Measurements from ENCODE around the gene ACLY. TPM values are rescaled to one million over a fixed set of nuclear protein-coding genes. Genes with fewer than 3 reads are reported as not detected.

ACLY gene
- total and polyA plus RNA-seq, 2 donors (not counting 1 experiment from before 2014, with no cell fraction given): 40.2 to 91.5 TPM

GRCh38 chr17:41962768-41963434 is 44.1 kb upstream of the ACLY start:
- Histone ChIP-seq H3K9me3 (ENCODE audit: control extremely low read depth in 1 of 3, control insufficient read depth in 2 of 3, insufficient read depth in 1 of 3, low read length in 2 of 3) (no peaks in the 10 kb centered on the region), H3K27ac (ENCODE audit: low read length in 2 of 2) (no peak overlapping the region), H3K27me3 (replicated peaks in 1 of 4; ENCODE audit: control extremely low read depth in 1 of 4, control insufficient read depth in 3 of 4, insufficient read depth in 4 of 4, low read length in 3 of 4) (no peaks in the 10 kb centered on the region), H2AFZ (ENCODE audit: insufficient read depth, low read depth, low read length, poor library complexity, severe bottlenecking) (no peak overlapping the region), H3K79me2 (ENCODE audit: control insufficient read depth, insufficient read depth, low read length) (peaks cover 17% of the 10 kb centered on the region), H3K4me1 (ENCODE audit: control insufficient read depth in 2 of 2, insufficient read depth in 2 of 2, low read length in 2 of 2) (peaks cover 13 to 24% of the 10 kb centered on the region in 2 donors), H3K36me3 (replicated peaks in 1 of 2; ENCODE audit: control extremely low read depth in 1 of 2, control insufficient read depth in 1 of 2, extremely low read depth in 1 of 2, insufficient read depth in 2 of 2, low read length in 1 of 2) (no peaks in the 10 kb centered on the region), H4K20me1 (ENCODE audit: control insufficient read depth, insufficient read depth, low read length, poor library complexity, severe bottlenecking) (peaks cover 10% of the 10 kb centered on the region), H3K4me3 (ENCODE audit: control extremely low read depth in 1 of 5, extremely low read depth in 1 of 5, insufficient read depth in 1 of 5, low read depth in 2 of 5, low read length in 4 of 5) (no peak overlapping the region), H3K9ac (ENCODE audit: low read length) (no peak overlapping the region), H3K4me2 (replicated peaks; ENCODE audit: low read depth, low read length, poor library complexity, severe bottlenecking) (no peak overlapping the region)
- Mint-ChIP-seq H3K27ac (no peak overlapping the region), H3K4me3 (no peak overlapping the region), H3K4me1 (peaks cover 20% of the 10 kb centered on the region), H3K9me3 (ENCODE audit: insufficient read depth) (no peaks in the 10 kb centered on the region), H3K27me3 (no peaks in the 10 kb centered on the region)
- DNase-seq: peak; percentile 82
- peak; percentile 26 for ATAC-seq (ENCODE audit: low read depth)
- ChIA-PET CTCF (interaction anchor here (0.7 to 11.6 kb wide), 34 partner anchors 9 to 444 kb away, joined by 3 to 115 read pairs (median 5); partner anchors contain the start of genes DHX58, DNAJC7, GHDC and HSPB9), POLR2A (interaction anchor here (0.6 to 1.1 kb wide), 3 partner anchors 57 to 567 kb away, joined by 3 to 7 read pairs (median 6); partner anchors contain the start of gene NKIRAS2)
- TF ChIP-seq CTCF (IDR thresholded peaks at IDR 0.05) (peak; percentile 87), EZH2 (IDR thresholded peaks at IDR 0.05; ENCODE audit: borderline replicate concordance, insufficient read depth, low read depth, low read length, poor library complexity, severe bottlenecking) (no peak)
- intact Hi-C loops (cut with micrococcal nuclease): loop anchor here (1.0 to 10.0 kb wide), 7 partner anchors 32 to 228 kb away; partner anchors contain the start of genes HAP1 and ODAD4
- 15% methylated on average over 7 of the region's 9 CpGs for WGBS (ENCODE audit: insufficient coverage)

- H3K4me3 Mint-ChIP-seq: no peak overlapping the region
- no peak overlapping the region for H3K27ac Mint-ChIP-seq
- no peak overlapping the region for H3K4me2 ChIP-seq (replicated peaks; ENCODE audit: low read depth, low read length, poor library complexity, severe bottlenecking)
- H3K4me1 Mint-ChIP-seq: peaks cover 12% of the 10 kb centered on the region
- H3K9me3 Mint-ChIP-seq (ENCODE audit: insufficient read depth): no peaks in the 10 kb centered on the region
- peaks cover 4% of the 10 kb centered on the region for H4K20me1 ChIP-seq (ENCODE audit: control insufficient read depth, insufficient read depth, low read length, poor library complexity, severe bottlenecking)
- peaks cover 10% of the 10 kb centered on the region for H3K79me2 ChIP-seq (ENCODE audit: control insufficient read depth, insufficient read depth, low read length)
- TF ChIP-seq EZH2 (IDR thresholded peaks at IDR 0.05; ENCODE audit: borderline replicate concordance, insufficient read depth, low read depth, low read length, poor library complexity, severe bottlenecking): no peak
- no peak for TF ChIP-seq CTCF (IDR thresholded peaks at IDR 0.05)
- H3K4me3 ChIP-seq (ENCODE audit: control extremely low read depth in 1 of 5, extremely low read depth in 1 of 5, insufficient read depth in 1 of 5, low read depth in 2 of 5, low read length in 4 of 5): no peak overlapping the region
- ATAC-seq (ENCODE audit: low read depth) (no peak), DNase-seq (no peak)
- H3K27me3 Mint-ChIP-seq: no peaks in the 10 kb centered on the region
- H3K9me3 ChIP-seq (ENCODE audit: control extremely low read depth in 1 of 3, control insufficient read depth in 2 of 3, insufficient read depth in 1 of 3, low read length in 2 of 3): no peaks in the 10 kb centered on the region
- H3K9ac ChIP-seq (ENCODE audit: low read length): no peak overlapping the region
- POLR2A ChIA-PET: no interaction called here
- peaks cover 7 to 16% of the 10 kb centered on the region in 2 donors for H3K4me1 ChIP-seq (ENCODE audit: control insufficient read depth in 2 of 2, insufficient read depth in 2 of 2, low read length in 2 of 2)
- WGBS (ENCODE audit: insufficient coverage): 100% methylated on average over 1 of the region's 5 CpGs
- no peak overlapping the region for H3K27ac ChIP-seq (ENCODE audit: low read length in 2 of 2)
- H3K36me3 ChIP-seq (replicated peaks in 1 of 2; ENCODE audit: control extremely low read depth in 1 of 2, control insufficient read depth in 1 of 2, extremely low read depth in 1 of 2, insufficient read depth in 2 of 2, low read length in 1 of 2): no peaks in the 10 kb centered on the region
- no peak overlapping the region for H2AFZ ChIP-seq (ENCODE audit: insufficient read depth, low read depth, low read length, poor library complexity, severe bottlenecking)
- intact Hi-C loops (cut with micrococcal nuclease): loop anchor here (2.0 to 10.0 kb wide), 2 partner anchors 31 to 227 kb away; partner anchors contain the start of genes HAP1 and ODAD4
- no peaks in the 10 kb centered on the region for H3K27me3 ChIP-seq (replicated peaks in 1 of 4; ENCODE audit: control extremely low read depth in 1 of 4, control insufficient read depth in 3 of 4, insufficient read depth in 4 of 4, low read length in 3 of 4)
- CTCF ChIA-PET: interaction anchor here (0.7 to 11.6 kb wide), 15 partner anchors 11 to 219 kb away, joined by 3 to 115 read pairs (median 10); partner anchors contain the start of genes DHX58, DNAJC7, HSPB9 and KAT2A
Measured at GRCh38 chr17:41962111-41962510, 43.4 kb upstream of the ACLY start.
